Activated naive CD8-positive, alpha-beta T cell treated with anti-CD3 and anti-CD28 coated beads for 36 hours (primary cell): ENCODE data around the gene POLRMT. TPM values are rescaled to one million over a fixed set of nuclear protein-coding genes. Genes with fewer than 3 reads are reported as not detected.

Experiments
- DNase-seq: peaks from one replicate; pipeline ENCODE4 v3.0.0; 2021
- H3K27ac Mint-ChIP-seq: one replicate; pipeline ENCODE4 v1.8.0; 2022; ENCODE audit warnings: mild to moderate bottlenecking, moderate library complexity, mixed read lengths
- H3K27me3 Mint-ChIP-seq: one replicate; pipeline ENCODE4 v1.8.0; 2022; ENCODE audit warnings: mild to moderate bottlenecking, mixed read lengths
- H3K36me3 Mint-ChIP-seq: one replicate; pipeline ENCODE4 v1.8.0; 2021; ENCODE audit warnings: mild to moderate bottlenecking, mixed read lengths
- H3K4me1 Mint-ChIP-seq: one replicate; pipeline ENCODE4 v1.8.0; 2021; ENCODE audit warnings: mixed read lengths
- H3K4me3 Mint-ChIP-seq: one replicate; pipeline ENCODE4 v1.8.0; 2022; ENCODE audit warnings: mild to moderate bottlenecking, moderate library complexity, mixed read lengths
- H3K9me3 Mint-ChIP-seq: one replicate; pipeline ENCODE4 v1.8.0; 2022; ENCODE audit warnings: mixed read lengths
- total RNA-seq, 2 experiments: library from RNA; stranded (reverse); gene quantifications; one replicate each; pipeline ENCODE4 v1.2.3, GENCODE V29; 2021

POLRMT gene
- total RNA-seq, 2 experiments from 2014 or later, result 73.3 to 74.6 TPM

- H3K9me3 Mint-ChIP-seq, result no peaks in the 10 kb centered on the region
- H3K4me1 Mint-ChIP-seq, result peaks cover 28% of the 10 kb centered on the region
- no peak overlapping the region for H3K4me3 Mint-ChIP-seq
- H3K27me3 Mint-ChIP-seq, result no peaks in the 10 kb centered on the region
- H3K27ac Mint-ChIP-seq, result no peak overlapping the region
- peaks cover 26% of the 10 kb centered on the region for H3K36me3 Mint-ChIP-seq
- DNase-seq, result no peak
Observed at GRCh38 chr19:656751-657559, 23.6 kb upstream of the POLRMT start.

- no peak overlapping the region for H3K4me3 Mint-ChIP-seq
- no peaks in the 10 kb centered on the region for H3K9me3 Mint-ChIP-seq
- no peaks in the 10 kb centered on the region for H3K27me3 Mint-ChIP-seq
- no peak overlapping the region for H3K27ac Mint-ChIP-seq
- no peak for DNase-seq
- H3K36me3 Mint-ChIP-seq, result peaks cover 14% of the 10 kb centered on the region
- H3K4me1 Mint-ChIP-seq, result peaks cover 27% of the 10 kb centered on the region
Observed at GRCh38 chr19:655691-656090, 22.4 kb upstream of the POLRMT start.

GRCh38 chr19:653425-653824 lies 20.1 kb upstream of the POLRMT start:
- Mint-ChIP-seq H3K4me1 (peaks cover 15% of the 10 kb centered on the region), H3K36me3 (peaks cover 8% of the 10 kb centered on the region), H3K4me3 (no peak overlapping the region), H3K27me3 (no peaks in the 10 kb centered on the region), H3K9me3 (no peaks in the 10 kb centered on the region), H3K27ac (no peak overlapping the region)
- DNase-seq, result no peak

- Mint-ChIP-seq H3K36me3 (peaks cover 10% of the 10 kb centered on the region), H3K27me3 (no peaks in the 10 kb centered on the region), H3K27ac (no peak overlapping the region), H3K4me1 (peaks cover 15% of the 10 kb centered on the region), H3K9me3 (no peaks in the 10 kb centered on the region), H3K4me3 (no peak overlapping the region)
- no peak for DNase-seq
Observed at GRCh38 chr19:652467-653389, 19.4 kb upstream of the POLRMT start.

- Mint-ChIP-seq H3K36me3 (peaks cover 10% of the 10 kb centered on the region), H3K4me3 (no peak overlapping the region), H3K27me3 (no peaks in the 10 kb centered on the region), H3K27ac (no peak overlapping the region), H3K4me1 (peaks cover 15% of the 10 kb centered on the region), H3K9me3 (no peaks in the 10 kb centered on the region)
- DNase-seq, result no peak
Observed at GRCh38 chr19:651991-652390, 18.7 kb upstream of the POLRMT start.

- H3K4me1 Mint-ChIP-seq, result peaks cover 15% of the 10 kb centered on the region
- H3K9me3 Mint-ChIP-seq, result no peaks in the 10 kb centered on the region
- no peak overlapping the region for H3K27ac Mint-ChIP-seq
- peaks cover 10% of the 10 kb centered on the region for H3K36me3 Mint-ChIP-seq
- H3K4me3 Mint-ChIP-seq, result no peak overlapping the region
- no peaks in the 10 kb centered on the region for H3K27me3 Mint-ChIP-seq
- DNase-seq, result no peak
Observed at GRCh38 chr19:651114-651818, 17.9 kb upstream of the POLRMT start.

- peaks cover 5% of the 10 kb centered on the region for H3K4me1 Mint-ChIP-seq
- H3K27ac Mint-ChIP-seq, result no peak overlapping the region
- no peaks in the 10 kb centered on the region for H3K27me3 Mint-ChIP-seq
- H3K36me3 Mint-ChIP-seq, result peaks cover 10% of the 10 kb centered on the region
- no peak overlapping the region for H3K4me3 Mint-ChIP-seq
- no peak for DNase-seq
- no peaks in the 10 kb centered on the region for H3K9me3 Mint-ChIP-seq
Observed at GRCh38 chr19:650121-650520, 16.8 kb upstream of the POLRMT start.

GRCh38 chr19:648904-649801 lies 15.8 kb upstream of the POLRMT start:
- H3K9me3 Mint-ChIP-seq, result no peaks in the 10 kb centered on the region
- DNase-seq, result no peak
- peaks cover 9% of the 10 kb centered on the region for H3K36me3 Mint-ChIP-seq

GRCh38 chr19:648305-648704 lies 15.0 kb upstream of the POLRMT start:
- DNase-seq, result no peak
- no peaks in the 10 kb centered on the region for H3K4me1 Mint-ChIP-seq
- H3K4me3 Mint-ChIP-seq, result no peak overlapping the region
- H3K9me3 Mint-ChIP-seq, result no peaks in the 10 kb centered on the region
- H3K36me3 Mint-ChIP-seq, result peaks cover 9% of the 10 kb centered on the region
- H3K27ac Mint-ChIP-seq, result no peak overlapping the region
- H3K27me3 Mint-ChIP-seq, result no peaks in the 10 kb centered on the region

More at GRCh38 chr19:648904-649801, 15.8 kb upstream of the POLRMT start:
- H3K27me3 Mint-ChIP-seq, result no peaks in the 10 kb centered on the region
- no peaks in the 10 kb centered on the region for H3K4me1 Mint-ChIP-seq
- no peak overlapping the region for H3K27ac Mint-ChIP-seq
- no peak overlapping the region for H3K4me3 Mint-ChIP-seq

- no peaks in the 10 kb centered on the region for H3K4me1 Mint-ChIP-seq
- no peaks in the 10 kb centered on the region for H3K27me3 Mint-ChIP-seq
- H3K9me3 Mint-ChIP-seq, result no peaks in the 10 kb centered on the region
- peaks cover 9% of the 10 kb centered on the region for H3K36me3 Mint-ChIP-seq
- no peak for DNase-seq
- no peak overlapping the region for H3K4me3 Mint-ChIP-seq
- no peak overlapping the region for H3K27ac Mint-ChIP-seq
Observed at GRCh38 chr19:647566-648284, 14.4 kb upstream of the POLRMT start.

GRCh38 chr19:646779-647565 lies 13.6 kb upstream of the POLRMT start:
- Mint-ChIP-seq H3K9me3 (no peaks in the 10 kb centered on the region), H3K27ac (no peak overlapping the region), H3K36me3 (peaks cover 9% of the 10 kb centered on the region), H3K4me1 (no peaks in the 10 kb centered on the region), H3K4me3 (no peak overlapping the region), H3K27me3 (no peaks in the 10 kb centered on the region)
- no peak for DNase-seq

GRCh38 chr19:645912-646778 lies 12.8 kb upstream of the POLRMT start:
- no peaks in the 10 kb centered on the region for H3K9me3 Mint-ChIP-seq
- H3K4me3 Mint-ChIP-seq, result no peak overlapping the region
- no peaks in the 10 kb centered on the region for H3K27me3 Mint-ChIP-seq
- no peaks in the 10 kb centered on the region for H3K4me1 Mint-ChIP-seq
- DNase-seq, result no peak
- H3K36me3 Mint-ChIP-seq, result peaks cover 9% of the 10 kb centered on the region
- peak overlapping the region; percentile 60 for H3K27ac Mint-ChIP-seq
